Brain microvascular endothelial cell (primary cell): Measurements from ENCODE around the gene USP3.
A peak's percentile ranks its signal among the peaks of the same experiment; 100 is the strongest.
"Not testable (repeated sequence)": the region's sequence is repeated elsewhere in the genome, so short reads cannot be mapped to it uniquely, and the experiment has no call there.

Experiments
- DNase-seq: peaks from one replicate; pipeline ENCODE4 v3.0.0-alpha.2; 2020
- H3K27ac ChIP-seq: fragments of 250-450 bp; sonication (Bioruptor Pico); 2 replicates; pipeline ENCODE4 v1.5.1; 2020; ENCODE audit warnings: mild to moderate bottlenecking, moderate library complexity
- H3K27me3 ChIP-seq: fragments of 250-450 bp; sonication (Bioruptor Pico); replicated peaks from 2 replicates; pipeline ENCODE4 v1.5.1; 2020; ENCODE audit warnings: mild to moderate bottlenecking
- H3K36me3 ChIP-seq: fragments of 250-450 bp; sonication (Bioruptor Pico); replicated peaks from 2 replicates; pipeline ENCODE4 v1.5.1; 2020; ENCODE audit warnings: mild to moderate bottlenecking
- H3K4me3 ChIP-seq: 2 replicates; pipeline ENCODE4 v1.5.1; 2011; ENCODE audit warnings: low read depth, mild to moderate bottlenecking, control low read depth, low read length, moderate library complexity
- CTCF ChIP-seq: IDR thresholded peaks from 2 replicates; pipeline ENCODE4 v1.5.1; 2011; ENCODE audit warnings: low read depth, mild to moderate bottlenecking, moderate library complexity, low read length, control low read depth, inconsistent platforms; ENCODE audit errors: missing control alignments
- in situ Hi-C: cut with HindIII; loops from 2 replicates; pipeline ENCODE4 v1.10.0; 2017; ENCODE audit warnings: low sequenced_read_pairs, low pct_ligation_motif_present

The USP3 gene

DNA sequence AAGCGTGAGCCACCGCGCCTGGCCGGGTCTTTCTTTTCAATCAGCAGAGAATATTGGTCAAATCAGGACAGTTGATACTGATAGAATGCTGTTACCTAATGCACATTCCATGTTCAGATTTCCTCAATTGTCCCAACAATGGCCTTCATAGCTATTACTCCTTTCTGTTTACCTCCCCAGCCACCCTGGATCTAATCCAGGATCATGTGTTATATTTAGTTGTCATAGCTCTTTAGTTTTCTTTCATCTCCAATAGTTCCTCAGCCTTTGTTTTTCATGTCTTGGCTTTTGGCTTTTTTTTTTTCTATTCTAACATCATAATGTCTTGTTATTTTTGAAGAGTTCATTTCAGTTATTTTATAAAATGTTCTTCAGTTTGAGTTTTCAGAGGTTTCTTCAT is 14.6 kb downstream of the USP3 start:
- DNase-seq = no peak
- Histone ChIP-seq H3K4me3 (no peak overlapping the region), H3K27ac (no peak overlapping the region), H3K36me3 (no peaks in the 10 kb centered on the region), H3K27me3 (no peaks in the 10 kb centered on the region)
- TF ChIP-seq CTCF = no peak
- in situ Hi-C loops = no loop called here

GRCh38 chr15:63519548-63520178 is 15.3 kb downstream of the USP3 start:
- no peak for TF ChIP-seq CTCF
- no peaks in the 10 kb centered on the region for H3K36me3 ChIP-seq
- no peaks in the 10 kb centered on the region for H3K27me3 ChIP-seq
- no peak for DNase-seq
- H3K27ac ChIP-seq = no peak overlapping the region
- H3K4me3 ChIP-seq = no peak overlapping the region
- in situ Hi-C loops = no loop called here

- H3K27ac ChIP-seq, in situ Hi-C loops, DNase-seq, H3K27me3 ChIP-seq, H3K4me3 ChIP-seq, H3K36me3 ChIP-seq: not testable (repeated sequence)
Observed at GRCh38 chr15:63520462-63520861, 16.1 kb downstream of the USP3 start.

DNA sequence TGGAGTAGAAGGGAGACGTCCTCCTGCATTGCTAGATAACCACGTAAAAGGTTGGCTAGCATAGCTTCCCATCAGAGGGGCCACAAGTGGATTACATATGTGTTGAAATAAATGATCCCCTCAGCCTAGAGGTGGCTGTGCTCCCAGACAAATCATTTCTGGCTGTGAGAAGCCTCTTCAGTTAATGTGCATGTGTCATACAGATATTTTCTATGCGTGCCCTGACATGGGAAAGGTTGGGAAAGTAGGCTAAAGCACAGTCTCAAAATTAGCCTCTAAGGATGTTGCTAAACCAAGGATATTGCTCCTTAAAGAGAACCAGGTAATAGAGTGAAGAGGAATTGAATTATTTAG is 17.8 kb downstream of the USP3 start:
- TF ChIP-seq CTCF = no peak
- DNase-seq = no peak
- Histone ChIP-seq H3K4me3 (no peak overlapping the region), H3K36me3 (no peaks in the 10 kb centered on the region), H3K27me3 (no peaks in the 10 kb centered on the region), H3K27ac (peak overlapping the region; percentile 7)
- in situ Hi-C loops = no loop called here

DNA sequence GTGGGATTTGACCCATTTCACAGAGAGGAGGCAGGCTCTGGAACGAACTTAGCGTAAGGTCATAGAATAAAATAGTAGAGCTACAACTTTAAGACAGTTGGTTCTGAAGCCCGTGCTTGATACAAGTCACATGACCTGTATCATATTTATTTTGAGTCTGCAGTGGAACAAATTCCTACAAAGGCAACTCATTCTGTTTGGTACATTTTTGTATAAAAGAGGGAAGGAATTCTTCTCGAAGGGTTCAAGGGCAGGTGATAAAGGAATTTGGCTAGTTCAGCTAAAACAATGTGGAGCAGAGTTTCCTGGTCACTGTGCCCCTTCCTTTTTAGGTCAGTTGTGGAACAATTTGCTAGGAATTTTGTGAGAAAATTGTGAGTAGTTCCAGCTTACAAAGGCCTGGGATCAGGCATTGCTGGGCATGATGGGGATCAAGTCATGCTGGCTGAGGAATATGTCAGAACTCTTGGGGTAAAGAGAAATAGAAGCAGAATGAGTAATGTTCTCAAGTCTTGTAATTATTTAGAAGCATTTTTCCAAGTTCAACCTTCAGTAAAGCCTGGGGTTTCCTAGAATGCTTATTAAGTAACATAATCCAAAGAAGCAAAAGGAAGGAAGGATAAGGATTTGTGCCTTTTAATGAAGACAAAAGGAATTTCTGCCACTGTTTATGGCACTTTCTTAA is 19.1 kb downstream of the USP3 start:
- TF ChIP-seq CTCF = no peak
- no peaks in the 10 kb centered on the region for H3K27me3 ChIP-seq
- no peak overlapping the region for H3K27ac ChIP-seq
- DNase-seq = no peak
- H3K4me3 ChIP-seq = no peak overlapping the region
- H3K36me3 ChIP-seq = no peaks in the 10 kb centered on the region
- in situ Hi-C loops = no loop called here

GRCh38 chr15:63524316-63525015 is 20.1 kb downstream of the USP3 start:
- in situ Hi-C loops = no loop called here
- H3K36me3 ChIP-seq = no peaks in the 10 kb centered on the region
- no peak overlapping the region for H3K4me3 ChIP-seq
- no peak for TF ChIP-seq CTCF
- no peak for DNase-seq
- H3K27me3 ChIP-seq = no peaks in the 10 kb centered on the region
- H3K27ac ChIP-seq = no peak overlapping the region
